Stimulated activated naive CD8-positive, alpha-beta T cell treated with anti-CD3 and anti-CD28 coated beads, Interleukin-15, Interleukin-2, amounts not matched to agents 100 ng/mL and 50 ng/mL, for 24 hours (primary cell): ENCODE results near the gene CCND1.
A peak's percentile ranks its signal among the peaks of the same experiment; 100 is the strongest.

Experiments used
- H3K27ac Mint-ChIP-seq: one replicate; pipeline ENCODE4 v1.8.0; 2021; ENCODE audit warnings: mild to moderate bottlenecking, mixed read lengths
- H3K27me3 Mint-ChIP-seq: one replicate; pipeline ENCODE4 v1.8.0; 2021; ENCODE audit warnings: mixed read lengths
- H3K36me3 Mint-ChIP-seq: one replicate; pipeline ENCODE4 v1.8.0; 2021; ENCODE audit warnings: low read depth, mixed read lengths
- H3K4me1 Mint-ChIP-seq: one replicate; pipeline ENCODE4 v1.8.0; 2021; ENCODE audit warnings: low read depth, mixed read lengths
- H3K4me3 Mint-ChIP-seq: one replicate; pipeline ENCODE4 v1.8.0; 2021; ENCODE audit warnings: mild to moderate bottlenecking, mixed read lengths
- H3K9me3 Mint-ChIP-seq: one replicate; pipeline ENCODE4 v1.8.0; 2021; ENCODE audit warnings: mixed read lengths

Gene CCND1

DNA sequence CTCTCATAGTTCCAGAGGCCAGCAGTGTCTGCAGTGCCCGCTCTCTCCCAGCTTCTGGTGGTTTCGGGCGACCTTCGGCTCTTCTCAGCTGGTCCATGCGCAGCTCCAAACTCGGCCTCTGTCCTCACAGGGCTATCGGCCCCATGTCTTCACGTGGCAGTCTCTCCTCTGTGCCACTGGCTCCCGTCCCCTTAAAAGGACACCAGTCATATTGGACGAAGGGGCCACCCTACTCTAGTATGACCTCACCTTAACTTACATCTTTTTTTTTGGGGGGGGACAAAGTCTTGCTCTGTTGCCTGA, 20.4 kb downstream of the CCND1 start:
- H3K4me1 Mint-ChIP-seq: no peaks in the 10 kb centered on the region
- H3K27ac Mint-ChIP-seq: no peak overlapping the region
- no peaks in the 10 kb centered on the region for H3K27me3 Mint-ChIP-seq
- H3K4me3 Mint-ChIP-seq: no peak overlapping the region
- no peaks in the 10 kb centered on the region for H3K9me3 Mint-ChIP-seq
- peaks cover 16% of the 10 kb centered on the region for H3K36me3 Mint-ChIP-seq

- Mint-ChIP-seq H3K36me3 (peaks cover 16% of the 10 kb centered on the region), H3K4me3 (no peak overlapping the region), H3K27ac (no peak overlapping the region), H3K4me1 (no peaks in the 10 kb centered on the region), H3K27me3 (no peaks in the 10 kb centered on the region), H3K9me3 (no peaks in the 10 kb centered on the region)
Observed at GRCh38 chr11:69662021-69662698, 21.2 kb downstream of the CCND1 start.

GRCh38 chr11:69662806-69663205, 21.9 kb downstream of the CCND1 start:
- H3K9me3 Mint-ChIP-seq: no peaks in the 10 kb centered on the region
- H3K36me3 Mint-ChIP-seq: peaks cover 22% of the 10 kb centered on the region
- no peaks in the 10 kb centered on the region for H3K27me3 Mint-ChIP-seq
- no peak overlapping the region for H3K4me3 Mint-ChIP-seq
- no peak overlapping the region for H3K27ac Mint-ChIP-seq
- no peaks in the 10 kb centered on the region for H3K4me1 Mint-ChIP-seq

- H3K4me1 Mint-ChIP-seq: no peaks in the 10 kb centered on the region
- H3K4me3 Mint-ChIP-seq: no peak overlapping the region
- H3K9me3 Mint-ChIP-seq: no peaks in the 10 kb centered on the region
- H3K36me3 Mint-ChIP-seq: peaks cover 26% of the 10 kb centered on the region
- H3K27me3 Mint-ChIP-seq: no peaks in the 10 kb centered on the region
- H3K27ac Mint-ChIP-seq: no peak overlapping the region
Observed at GRCh38 chr11:69663326-69663725, 22.4 kb downstream of the CCND1 start.

DNA sequence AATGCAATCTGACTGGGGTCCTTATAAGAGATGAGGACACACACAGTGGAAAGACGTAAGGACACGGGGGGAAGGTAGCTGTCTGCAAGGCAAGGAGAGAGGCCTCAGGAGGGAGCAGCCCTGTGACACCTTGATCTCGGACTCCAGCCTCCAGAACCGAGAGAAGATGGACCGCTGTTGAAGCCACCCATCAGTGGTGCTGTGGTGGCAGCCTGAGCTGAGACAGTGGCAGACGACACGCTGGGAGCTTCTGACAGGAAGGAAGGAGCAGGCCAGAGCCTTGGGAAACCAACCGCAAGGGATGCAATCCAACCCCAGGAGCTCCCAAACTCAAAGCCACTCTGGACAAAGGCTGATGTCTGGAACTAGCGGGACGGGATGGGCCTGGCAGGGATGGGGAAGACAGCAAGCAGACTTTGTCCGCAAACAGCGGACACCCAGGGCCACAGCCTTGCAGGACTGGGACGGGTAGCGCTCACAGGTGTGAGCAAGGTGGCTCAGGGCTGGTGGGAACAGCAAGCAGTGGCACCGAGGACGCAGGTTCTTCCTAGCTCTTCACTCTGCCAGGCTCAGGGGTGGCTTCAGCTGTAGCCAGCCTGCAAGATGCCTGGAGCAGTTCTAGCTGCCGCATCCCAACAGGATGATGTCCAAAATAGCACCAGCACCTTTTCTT, 23.3 kb downstream of the CCND1 start:
- Mint-ChIP-seq H3K36me3 (peaks cover 31% of the 10 kb centered on the region), H3K27ac (no peak overlapping the region), H3K4me1 (no peaks in the 10 kb centered on the region), H3K27me3 (no peaks in the 10 kb centered on the region), H3K9me3 (no peaks in the 10 kb centered on the region), H3K4me3 (no peak overlapping the region)

DNA sequence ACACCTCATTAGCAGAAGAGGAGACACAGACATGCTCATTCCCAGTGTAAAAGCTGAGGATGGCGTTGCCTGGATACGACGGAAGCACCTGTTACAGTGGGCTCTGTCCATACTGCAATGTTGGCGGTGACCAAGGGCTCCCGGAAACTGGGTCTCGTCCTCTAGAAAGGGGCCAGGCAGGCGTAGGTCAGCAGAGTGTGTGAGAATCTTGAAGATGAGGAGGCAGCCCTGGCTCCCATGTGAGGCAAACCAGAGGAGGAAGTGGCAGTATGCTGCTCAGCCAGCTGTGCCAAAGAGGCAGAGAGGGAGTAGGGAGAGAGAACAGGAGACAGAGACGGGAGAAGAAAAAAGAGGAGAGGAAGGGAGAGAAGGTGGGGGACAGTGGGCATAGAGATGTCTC, 23.9 kb downstream of the CCND1 start:
- Mint-ChIP-seq H3K9me3 (no peaks in the 10 kb centered on the region), H3K27me3 (no peaks in the 10 kb centered on the region), H3K4me1 (peaks cover 1% of the 10 kb centered on the region), H3K4me3 (no peak overlapping the region), H3K36me3 (peaks cover 35% of the 10 kb centered on the region), H3K27ac (no peak overlapping the region)

GRCh38 chr11:69665669-69666068, 24.7 kb downstream of the CCND1 start:
- Mint-ChIP-seq H3K27me3 (no peaks in the 10 kb centered on the region), H3K36me3 (peaks cover 43% of the 10 kb centered on the region), H3K9me3 (no peaks in the 10 kb centered on the region), H3K27ac (no peak overlapping the region), H3K4me3 (no peak overlapping the region), H3K4me1 (peaks cover 7% of the 10 kb centered on the region)

GRCh38 chr11:69666261-69666660, 25.3 kb downstream of the CCND1 start:
- H3K27ac Mint-ChIP-seq: no peak overlapping the region
- H3K27me3 Mint-ChIP-seq: no peaks in the 10 kb centered on the region
- no peak overlapping the region for H3K4me3 Mint-ChIP-seq
- peaks cover 7% of the 10 kb centered on the region for H3K4me1 Mint-ChIP-seq
- H3K36me3 Mint-ChIP-seq: peaks cover 45% of the 10 kb centered on the region
- no peaks in the 10 kb centered on the region for H3K9me3 Mint-ChIP-seq

DNA sequence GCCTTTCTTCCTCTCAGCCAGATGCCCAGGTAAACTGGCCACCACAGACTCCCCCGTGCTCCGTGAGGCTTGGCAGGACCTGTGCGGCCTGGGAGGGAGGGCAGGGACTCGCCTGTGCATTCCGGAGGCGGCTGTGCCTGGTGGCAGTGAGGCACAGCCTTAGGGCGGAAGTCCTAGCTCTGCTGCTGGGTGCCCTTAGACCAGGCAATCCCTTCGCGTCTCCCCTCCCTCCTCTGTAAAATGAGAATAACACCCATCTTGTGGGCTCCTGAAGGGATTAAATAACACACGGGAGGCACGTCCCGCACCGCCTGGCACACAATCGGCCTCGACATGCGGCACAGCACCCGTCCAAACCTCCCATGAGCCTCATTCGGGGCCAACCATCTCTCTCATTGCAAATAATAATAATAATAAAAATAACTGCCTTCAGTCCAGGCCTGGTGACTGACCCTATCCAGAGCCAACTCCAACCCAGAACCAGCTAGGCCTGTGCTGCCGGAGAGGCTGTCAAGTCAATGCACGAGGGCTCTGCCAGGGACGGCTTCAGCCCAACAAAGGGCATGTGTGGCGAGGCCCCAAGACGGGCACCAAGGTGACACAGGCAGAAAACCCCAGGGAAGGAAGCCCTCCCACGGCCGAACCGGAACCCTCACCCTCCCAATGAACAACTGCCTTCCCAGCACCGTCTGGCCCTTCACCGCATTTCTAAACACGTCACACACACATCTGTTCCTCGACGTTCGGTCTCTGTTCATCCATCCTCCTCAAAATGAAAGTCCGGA, 26.0 kb downstream of the CCND1 start:
- Mint-ChIP-seq H3K4me3 (no peak overlapping the region), H3K27me3 (no peaks in the 10 kb centered on the region), H3K4me1 (peaks cover 7% of the 10 kb centered on the region), H3K9me3 (no peaks in the 10 kb centered on the region), H3K36me3 (peaks cover 48% of the 10 kb centered on the region), H3K27ac (no peak overlapping the region)

GRCh38 chr11:69667619-69668604, 27.0 kb downstream of the CCND1 start:
- Mint-ChIP-seq H3K4me3 (no peak overlapping the region), H3K27me3 (no peaks in the 10 kb centered on the region), H3K9me3 (no peaks in the 10 kb centered on the region), H3K27ac (no peak overlapping the region), H3K36me3 (peaks cover 54% of the 10 kb centered on the region), H3K4me1 (peaks cover 16% of the 10 kb centered on the region)

DNA sequence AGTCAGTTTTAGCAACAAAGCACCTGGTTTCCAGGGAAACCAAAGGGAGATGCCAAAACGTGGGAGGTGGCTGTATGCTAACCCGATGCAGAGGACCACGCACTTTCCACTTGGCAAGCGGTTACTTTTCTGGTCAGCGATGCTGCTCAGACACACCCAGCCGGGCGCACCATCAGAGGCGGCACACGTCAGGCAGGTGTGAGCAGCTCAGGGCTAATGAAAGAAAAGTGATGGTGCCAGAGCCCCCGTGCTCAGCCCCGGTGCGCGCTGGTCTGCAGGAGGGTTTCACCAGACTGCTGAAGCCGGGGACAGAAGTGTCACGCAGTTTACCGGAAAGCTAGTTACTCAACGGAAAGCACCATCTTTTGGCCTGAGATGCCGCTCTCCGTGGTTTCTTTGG, 28.5 kb downstream of the CCND1 start:
- H3K27me3 Mint-ChIP-seq: no peaks in the 10 kb centered on the region
- H3K36me3 Mint-ChIP-seq: peaks cover 46% of the 10 kb centered on the region
- H3K4me3 Mint-ChIP-seq: no peak overlapping the region
- peaks cover 31% of the 10 kb centered on the region for H3K4me1 Mint-ChIP-seq
- no peaks in the 10 kb centered on the region for H3K9me3 Mint-ChIP-seq
- no peak overlapping the region for H3K27ac Mint-ChIP-seq

GRCh38 chr11:69670158-69670845, 29.3 kb downstream of the CCND1 start:
- H3K9me3 Mint-ChIP-seq: no peaks in the 10 kb centered on the region
- peaks cover 46% of the 10 kb centered on the region for H3K36me3 Mint-ChIP-seq
- no peak overlapping the region for H3K4me3 Mint-ChIP-seq
- H3K27me3 Mint-ChIP-seq: no peaks in the 10 kb centered on the region
- H3K27ac Mint-ChIP-seq: no peak overlapping the region
- peaks cover 35% of the 10 kb centered on the region for H3K4me1 Mint-ChIP-seq

GRCh38 chr11:69671734-69672465, 30.9 kb downstream of the CCND1 start:
- Mint-ChIP-seq H3K27ac (peak overlapping the region; percentile 5), H3K4me1 (peaks cover 37% of the 10 kb centered on the region), H3K9me3 (no peaks in the 10 kb centered on the region), H3K4me3 (no peak overlapping the region), H3K36me3 (peaks cover 46% of the 10 kb centered on the region), H3K27me3 (no peaks in the 10 kb centered on the region)
